HepG2 (cell line): Measurements from ENCODE around the gene ARPC5. TPM values are rescaled to one million over a fixed set of nuclear protein-coding genes. Genes with fewer than 3 reads are reported as not detected.

Experiments
- ATAC-seq: fragments of 200-7000 bp; cut with Tn5 transposase; 3 replicates; pipeline ENCODE4 v1.9.1; 2020; ENCODE audit warnings: mild to moderate bottlenecking, moderate library complexity
- BruUV-seq: library from RNA; stranded (reverse); fragments of 400-500 nt; replicated peaks from 2 replicates; lab custom pipeline; 2021; lab: Mats Ljungman, UMichigan
- CTCF ChIA-PET: fragments of 300-600 bp; formaldehyde crosslinking; extraction: SDS; loops from one replicate; lab custom pipeline; 2021; ENCODE audit warnings: low total read pairs, inconsistent platforms, low intra/inter-chr PET ratio; lab: Yijun Ruan, JAX
- POLR2A ChIA-PET: fragments of 350-600 bp; sonication (Branson Sonifier 250); formaldehyde crosslinking; loops from one replicate; lab custom pipeline; 2020; ENCODE audit warnings: antibody characterized with exemption, inconsistent platforms; lab: Yijun Ruan, JAX
- DNase-seq: peaks from one replicate; pipeline ENCODE4 v3.0.0-alpha.2; 2015; ENCODE audit warnings: low spot score
- FAIRE-seq: peaks from 3 replicates; lab custom pipeline; 2011; peaks lifted over from hg19 to GRCh38; lab: Jason Lieb, UNC
- H2AFZ ChIP-seq: one replicate; pipeline ENCODE4 v1.6.1; 2011; ENCODE audit warnings: low read length, inconsistent platforms
- H3K27ac ChIP-seq: fragments of 300-600 bp; 3 replicates; pipeline ENCODE4 v1.8.0; 2011; ENCODE audit warnings: mixed run types, mild to moderate bottlenecking, mixed read lengths, low read length, inconsistent platforms; ENCODE audit not compliant: insufficient read depth; ENCODE audit errors: extremely low read length
- H3K27me3 ChIP-seq, 2 experiments: fragments of 200-600 bp in 1 of 2; 2 replicates in 1 of 2; 3 replicates in 1 of 2; pipeline versions ENCODE4 v1.6.0 to v1.8.0; 2011; ENCODE audit warnings: low read length in 2 of 2, mild to moderate bottlenecking in 2 of 2, moderate library complexity in 2 of 2, inconsistent platforms in 1 of 2; ENCODE audit not compliant: insufficient read depth in 2 of 2, control insufficient read depth in 1 of 2
- H3K36me3 ChIP-seq, 2 experiments: fragments of 200-600 bp in 1 of 2; replicated peaks in 1 of 2; 2 replicates in 1 of 2; 3 replicates in 1 of 2; pipeline versions ENCODE4 v1.5.1 to v1.8.0; 2011; ENCODE audit warnings: low read length in 2 of 2, inconsistent platforms in 1 of 2; ENCODE audit not compliant: insufficient read depth in 2 of 2, control insufficient read depth in 1 of 2
- H3K4me1 ChIP-seq: 2 replicates; pipeline ENCODE4 v1.5.1; 2012; ENCODE audit warnings: low read length, inconsistent platforms; ENCODE audit not compliant: insufficient read depth
- H3K4me2 ChIP-seq: 2 replicates; pipeline ENCODE4 v1.6.0; 2011; ENCODE audit warnings: low read depth, low read length, inconsistent platforms
- H3K4me3 ChIP-seq, 3 experiments: fragments of 200-600 bp in 1 of 3; sonication (generic), shearing (Covaris generic) in 1 of 3; replicated peaks in 1 of 3; 2 replicates each; pipeline ENCODE4 v1.5.1; 2011 to 2016; ENCODE audit warnings: low read length in 3 of 3, inconsistent platforms in 2 of 3, low read depth in 2 of 3, mild to moderate bottlenecking in 2 of 3, control low read depth in 1 of 3, mixed read lengths in 1 of 3; ENCODE audit not compliant: insufficient read depth in 1 of 3
- H3K79me2 ChIP-seq: one replicate; pipeline ENCODE4 v1.6.1; 2011; ENCODE audit warnings: low read length, inconsistent platforms; ENCODE audit not compliant: insufficient read depth
- H3K9ac ChIP-seq: 2 replicates; pipeline ENCODE4 v1.6.0; 2011; ENCODE audit warnings: mild to moderate bottlenecking, low read depth, low read length, inconsistent platforms; ENCODE audit not compliant: insufficient read depth
- H3K9me3 ChIP-seq: 2 replicates; pipeline ENCODE4 v1.5.1; 2012; ENCODE audit warnings: mild to moderate bottlenecking, low read length
- H4K20me1 ChIP-seq: 2 replicates; pipeline ENCODE4 v1.6.0; 2011; ENCODE audit warnings: inconsistent platforms, mild to moderate bottlenecking, low read length, moderate library complexity; ENCODE audit not compliant: insufficient read depth
- AKAP8 ChIP-seq: sonication (generic); formaldehyde crosslinking; IDR thresholded peaks from 2 replicates; pipeline ENCODE4 v1.5.1; 2020; ENCODE audit warnings: mild to moderate bottlenecking, missing genetic modification reagents
- CEBPB ChIP-seq: IDR thresholded peaks from 2 replicates; pipeline ENCODE4 v1.6.1; 2011; ENCODE audit warnings: low read depth, low read length, improper control_type of control experiment, borderline replicate concordance
- EP300 ChIP-seq, 3 experiments: sonication (generic) in 1 of 3; formaldehyde crosslinking in 1 of 3; IDR thresholded peaks; 2 replicates each; pipeline versions ENCODE4 v1.5.1 to v1.6.1; 2011 to 2020; ENCODE audit warnings: low read depth in 2 of 3, low read length in 2 of 3, borderline replicate concordance in 1 of 3, improper control_type of control experiment in 1 of 3, mild to moderate bottlenecking in 1 of 3, missing genetic modification reagents in 1 of 3, moderate library complexity in 1 of 3
- FOSL2 ChIP-seq: sonication (generic); formaldehyde crosslinking; IDR thresholded peaks from 2 replicates; pipeline ENCODE4 v1.4.0; 2020; ENCODE audit warnings: missing genetic modification reagents
- MAFF ChIP-seq: IDR thresholded peaks from 2 replicates; pipeline ENCODE4 v1.6.1; 2011; ENCODE audit warnings: low read depth, low read length, improper control_type of control experiment
- MAFK ChIP-seq, 2 experiments: IDR thresholded peaks in 1 of 2; conservative IDR thresholded peaks in 1 of 2; 2 replicates each; pipeline ENCODE4 v1.6.1; 2011; ENCODE audit warnings: improper control_type of control experiment in 2 of 2, low read length in 2 of 2
- NR2F1 ChIP-seq, 2 experiments: fragments of 450-650 bp in 1 of 2; formaldehyde crosslinking in 1 of 2; IDR thresholded peaks; 2 replicates each; pipeline versions ENCODE4 v1.5.0 to v1.6.1; 2016 to 2020; ENCODE audit warnings: mild to moderate bottlenecking in 1 of 2, missing compliant biosample characterization in 1 of 2, missing genetic modification reagents in 1 of 2, moderate library complexity in 1 of 2
- ZNF598 ChIP-seq: sonication (generic); formaldehyde crosslinking; IDR thresholded peaks from 2 replicates; pipeline ENCODE4 v1.5.1; 2020; ENCODE audit warnings: mild to moderate bottlenecking, missing genetic modification reagents, borderline replicate concordance
- WGBS: methylation state at CpG from one replicate; pipeline ENCODE4 v1.1.6; 2017; ENCODE audit warnings: low lambda C conversion rate; 5-methylcytosine and 5-hydroxymethylcytosine counted together
- in situ Hi-C: cut with HindIII; loops from 2 replicates; pipeline ENCODE4 v1.10.0; 2017; ENCODE audit warnings: low pct_unique_long_range_greater_than_20kb; ENCODE audit not compliant: extremely low pct_ligation_motif_present
- intact Hi-C: fragments of 100-400 bp; cut with micrococcal nuclease; formaldehyde crosslinking; loops from one replicate; pipeline ENCODE4 v1.10.0; 2022; ENCODE audit not compliant: unreplicated experiment
- polyA plus RNA-seq, 8 experiments: library from polyadenylated mRNA; depleted of rRNA in 3 of 8; stranded (reverse) in 7 of 8; unstranded in 1 of 8; fragments of >200 nt; fragmentation: Illumina TruSeq in 4 of 8; extraction: Trizol in 4 of 8; gene quantifications; 2 replicates each; pipeline versions ENCODE4 v1.2.1 to v1.2.3, GENCODE V29; 2011 to 2016; ENCODE audit warnings: low read depth in 4 of 8, missing spikeins in 1 of 8, mixed read lengths in 1 of 8; ENCODE audit not compliant: insufficient read depth in 1 of 8
- total RNA-seq, 5 experiments: library from RNA; depleted of rRNA; stranded (reverse); fragments of >200 nt; fragmentation: Illumina TruSeq; extraction: Trizol; gene quantifications; 2 replicates each; pipeline ENCODE4 v1.2.3, GENCODE V29; 2016; ENCODE audit warnings: low read depth in 1 of 5
- TF ChIP-seq, protein P1 (sequence below): sonication (generic); formaldehyde crosslinking; IDR thresholded peaks from 2 replicates; pipeline ENCODE4 v1.4.0; 2020; ENCODE audit warnings: mild to moderate bottlenecking, missing genetic modification reagents
- TF ChIP-seq, protein P2 (sequence below): IDR thresholded peaks from 2 replicates; pipeline ENCODE4 v1.6.1; 2012; ENCODE audit warnings: low read depth, low read length, improper control_type of control experiment

The ARPC5 gene
- total and polyA plus RNA-seq, 2 of the 13 experiments (the other 11 are each of a cell fraction or from before 2014, with no cell fraction given): 48.4 to 106 TPM

DNA sequence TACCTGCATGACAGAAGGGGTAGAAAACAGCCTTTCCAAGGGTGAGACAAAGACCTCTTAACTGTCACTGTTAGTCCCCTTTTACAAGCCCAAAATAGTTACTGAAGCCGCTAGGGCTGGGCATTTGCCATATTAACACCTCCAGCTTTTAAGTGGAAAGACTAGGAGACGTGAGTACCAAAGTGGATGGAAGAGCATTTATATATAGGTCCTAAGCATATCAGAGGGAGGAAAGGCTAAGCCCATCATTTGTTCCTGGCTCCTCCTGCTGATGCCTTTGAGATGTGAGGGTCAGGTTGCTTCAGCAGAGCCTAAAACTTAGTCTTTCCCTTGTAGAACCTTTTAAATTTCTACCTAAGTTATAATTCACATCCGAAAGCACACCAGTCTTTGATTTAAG lies 43.2 kb upstream of the ARPC5 start (continued):
- TF ChIP-seq, protein P1, sequence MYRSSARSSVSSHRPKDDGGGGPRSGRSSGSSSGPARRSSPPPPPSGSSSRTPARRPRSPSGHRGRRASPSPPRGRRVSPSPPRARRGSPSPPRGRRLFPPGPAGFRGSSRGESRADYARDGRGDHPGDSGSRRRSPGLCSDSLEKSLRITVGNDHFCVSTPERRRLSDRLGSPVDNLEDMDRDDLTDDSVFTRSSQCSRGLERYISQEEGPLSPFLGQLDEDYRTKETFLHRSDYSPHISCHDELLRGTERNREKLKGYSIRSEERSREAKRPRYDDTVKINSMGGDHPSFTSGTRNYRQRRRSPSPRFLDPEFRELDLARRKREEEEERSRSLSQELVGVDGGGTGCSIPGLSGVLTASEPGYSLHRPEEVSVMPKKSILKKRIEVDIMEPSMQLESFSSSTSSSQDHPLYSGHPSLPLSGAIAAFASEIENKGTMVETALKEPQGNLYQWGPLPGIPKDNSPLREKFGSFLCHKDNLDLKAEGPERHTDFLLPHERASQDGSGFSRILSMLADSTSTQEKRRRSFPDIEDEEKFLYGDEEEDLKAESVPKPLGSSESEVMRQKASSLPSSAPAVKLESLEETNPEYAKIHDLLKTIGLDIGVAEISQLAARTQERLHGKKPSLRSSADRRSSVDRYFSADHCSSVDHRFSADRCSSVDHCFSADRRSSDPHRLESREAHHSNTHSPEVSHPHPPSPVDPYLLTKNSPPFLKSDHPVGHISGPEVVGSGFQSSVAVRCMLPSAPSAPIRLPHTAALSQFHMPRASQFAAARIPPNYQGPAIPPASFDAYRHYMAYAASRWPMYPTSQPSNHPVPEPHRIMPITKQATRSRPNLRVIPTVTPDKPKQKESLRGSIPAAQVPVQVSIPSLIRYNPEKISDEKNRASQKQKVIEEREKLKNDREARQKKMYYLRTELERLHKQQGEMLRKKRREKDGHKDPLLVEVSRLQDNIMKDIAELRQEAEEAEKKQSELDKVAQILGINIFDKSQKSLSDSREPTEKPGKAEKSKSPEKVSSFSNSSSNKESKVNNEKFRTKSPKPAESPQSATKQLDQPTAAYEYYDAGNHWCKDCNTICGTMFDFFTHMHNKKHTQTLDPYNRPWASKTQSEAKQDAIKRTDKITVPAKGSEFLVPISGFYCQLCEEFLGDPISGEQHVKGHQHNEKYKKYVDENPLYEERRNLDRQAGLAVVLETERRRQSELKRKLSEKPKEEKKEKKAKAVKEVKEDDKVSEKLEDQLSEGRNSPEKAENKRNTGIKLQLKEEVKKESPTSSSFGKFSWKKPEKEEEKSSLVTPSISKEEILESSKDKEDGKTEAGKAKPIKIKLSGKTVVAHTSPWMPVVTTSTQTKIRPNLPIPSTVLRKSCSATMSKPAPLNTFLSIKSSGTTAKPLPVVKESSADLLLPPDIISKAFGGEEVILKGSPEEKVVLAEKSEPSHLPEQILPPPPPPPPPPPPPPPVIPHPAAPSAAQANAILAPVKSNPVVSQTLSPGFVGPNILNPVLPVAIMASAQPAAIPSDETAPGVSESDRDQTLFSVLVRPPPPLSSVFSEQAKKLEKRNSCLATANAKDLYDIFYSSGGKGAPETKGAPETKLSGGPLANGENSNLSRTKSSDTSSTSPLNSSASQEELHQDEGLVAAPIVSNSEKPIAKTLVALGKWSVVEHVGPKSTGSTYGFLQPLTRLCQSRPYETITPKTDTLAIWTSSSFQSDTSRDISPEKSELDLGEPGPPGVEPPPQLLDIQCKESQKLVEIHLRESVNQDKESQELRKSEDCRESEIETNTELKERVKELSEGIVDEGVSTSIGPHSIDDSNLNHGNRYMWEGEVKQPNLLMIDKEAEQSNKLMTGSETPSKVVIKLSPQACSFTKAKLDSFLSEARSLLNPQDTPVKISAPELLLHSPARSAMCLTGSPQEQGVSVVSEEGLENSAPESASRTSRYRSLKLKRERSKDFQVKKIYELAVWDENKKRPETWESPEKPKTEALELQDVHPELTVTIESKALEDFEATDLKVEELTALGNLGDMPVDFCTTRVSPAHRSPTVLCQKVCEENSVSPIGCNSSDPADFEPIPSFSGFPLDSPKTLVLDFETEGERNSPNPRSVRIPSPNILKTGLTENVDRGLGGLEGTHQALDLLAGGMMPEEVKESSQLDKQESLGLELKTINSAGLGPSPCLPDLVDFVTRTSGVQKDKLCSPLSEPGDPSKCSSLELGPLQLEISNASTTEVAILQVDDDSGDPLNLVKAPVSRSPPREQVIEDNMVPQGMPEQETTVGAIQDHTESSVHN (CRISPR knock-in tag): no peak

DNA sequence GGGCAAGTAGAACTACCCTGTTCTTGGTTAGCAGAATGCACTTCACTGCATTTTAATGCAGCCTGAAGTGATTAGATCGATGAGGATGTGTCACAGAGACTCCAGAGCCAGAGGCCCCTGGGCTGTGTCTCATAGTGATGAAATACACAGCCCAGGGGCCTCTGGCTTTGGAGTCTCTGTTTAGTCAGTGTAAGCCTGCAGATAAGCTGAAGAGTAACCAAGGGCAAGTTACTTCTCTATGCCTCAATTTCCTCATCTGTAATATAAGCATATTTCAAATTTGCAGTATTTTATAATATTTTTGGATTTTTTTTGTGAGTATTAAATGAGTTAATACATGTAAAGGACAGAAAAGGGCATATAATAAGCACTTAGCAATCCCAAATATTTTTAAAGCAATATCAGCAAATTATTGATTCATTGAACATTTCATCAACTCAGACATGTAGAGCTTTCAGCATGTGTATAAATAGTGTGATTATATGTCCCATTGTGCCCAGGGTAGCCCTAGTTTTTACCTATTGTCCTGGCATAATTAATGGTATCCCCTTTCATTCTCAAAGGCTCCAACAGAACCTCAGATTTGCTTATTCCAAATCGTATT lies 41.1 kb upstream of the ARPC5 start:
- BruUV-seq: no TSS peak

More for the DNA sequence above, 41.1 kb upstream of the ARPC5 start:
- peaks cover 20% of the 10 kb centered on the region for H3K4me1 ChIP-seq
- in situ Hi-C loops (no loop called here), intact Hi-C loops (no loop called here)
- peak; percentile 54 for DNase-seq
- TF ChIP-seq, protein P2, sequence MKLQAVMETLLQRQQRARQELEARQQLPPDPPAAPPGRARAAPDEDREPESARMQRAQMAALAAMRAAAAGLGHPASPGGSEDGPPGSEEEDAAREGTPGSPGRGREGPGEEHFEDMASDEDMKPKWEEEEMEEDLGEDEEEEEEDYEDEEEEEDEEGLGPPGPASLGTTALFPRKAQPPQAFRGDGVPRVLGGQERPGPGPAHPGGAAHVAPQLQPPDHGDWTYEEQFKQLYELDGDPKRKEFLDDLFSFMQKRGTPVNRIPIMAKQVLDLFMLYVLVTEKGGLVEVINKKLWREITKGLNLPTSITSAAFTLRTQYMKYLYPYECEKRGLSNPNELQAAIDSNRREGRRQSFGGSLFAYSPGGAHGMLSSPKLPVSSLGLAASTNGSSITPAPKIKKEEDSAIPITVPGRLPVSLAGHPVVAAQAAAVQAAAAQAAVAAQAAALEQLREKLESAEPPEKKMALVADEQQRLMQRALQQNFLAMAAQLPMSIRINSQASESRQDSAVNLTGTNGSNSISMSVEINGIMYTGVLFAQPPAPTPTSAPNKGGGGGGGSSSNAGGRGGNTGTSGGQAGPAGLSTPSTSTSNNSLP: peak; percentile 50; the same call in 1 of the 2 replicates
- TF ChIP-seq EP300 (IDR thresholded peaks at IDR 0.05; ENCODE audit: low read depth in 2 of 2, low read length in 2 of 2) (peak in 1 of 2 experiments; percentile 42; a peak in 1 of 4 replicates), EP300 (CRISPR knock-in tag; IDR thresholded peaks at IDR 0.05; ENCODE audit: borderline replicate concordance) (no peak), MAFK (conservative IDR thresholded peaks at IDR 0.05 in 1 of 2, IDR thresholded peaks at IDR 0.05 in 1 of 2; ENCODE audit: low read length in 2 of 2) (peak; percentile 61 to 78), AKAP8 (CRISPR knock-in tag) (no peak), CEBPB (peak; percentile 64), ZNF598 (CRISPR knock-in tag) (no peak), FOSL2 (CRISPR knock-in tag) (peak; percentile 59), MAFF (peak; percentile 71), NR2F1 (CRISPR knock-in tag; IDR thresholded peaks at IDR 0.05) (0 out of 4 replicates have a peak, but pooled peaks of 1 of the 2 experiments have one; percentile 14)
- TF ChIP-seq, all 625 proteins: peak for 7
- CTCF ChIA-PET: no interaction called here
- Histone ChIP-seq H3K79me2 (no peaks in the 10 kb centered on the region), H2AFZ (no peak overlapping the region), H3K9me3 (no peaks in the 10 kb centered on the region), H3K27ac (peak overlapping the region; percentile 44), H3K36me3 (no peaks in the 10 kb centered on the region), H3K9ac (no peak overlapping the region), H3K4me3 (peak overlapping the region in 1 of 3 experiments; percentile 34; a peak in 2 of 6 replicates), H3K4me2 (peak overlapping the region; percentile 63), H4K20me1 (no peaks in the 10 kb centered on the region), H3K27me3 (no peaks in the 10 kb centered on the region)
- POLR2A ChIA-PET: no interaction called here
- WGBS: 6% methylated on average over 2 of the region's 2 CpGs
- FAIRE-seq: no peak
- ATAC-seq: peak; percentile 100
